NOMO-1 (cell line): ENCODE results near the gene ECHDC1.
"Not testable (repeated sequence)": the region's sequence is repeated elsewhere in the genome, so short reads cannot be mapped to it uniquely, and the experiment has no call there.

Source experiments
- DNase-seq, 2 experiments: peaks; one replicate each; lab custom pipeline; 2025; ENCODE audit not compliant: unreplicated experiment in 2 of 2; lab: John Stamatoyannopoulos, UW

Gene ECHDC1, protein sequence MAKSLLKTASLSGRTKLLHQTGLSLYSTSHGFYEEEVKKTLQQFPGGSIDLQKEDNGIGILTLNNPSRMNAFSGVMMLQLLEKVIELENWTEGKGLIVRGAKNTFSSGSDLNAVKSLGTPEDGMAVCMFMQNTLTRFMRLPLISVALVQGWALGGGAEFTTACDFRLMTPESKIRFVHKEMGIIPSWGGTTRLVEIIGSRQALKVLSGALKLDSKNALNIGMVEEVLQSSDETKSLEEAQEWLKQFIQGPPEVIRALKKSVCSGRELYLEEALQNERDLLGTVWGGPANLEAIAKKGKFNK

DNA sequence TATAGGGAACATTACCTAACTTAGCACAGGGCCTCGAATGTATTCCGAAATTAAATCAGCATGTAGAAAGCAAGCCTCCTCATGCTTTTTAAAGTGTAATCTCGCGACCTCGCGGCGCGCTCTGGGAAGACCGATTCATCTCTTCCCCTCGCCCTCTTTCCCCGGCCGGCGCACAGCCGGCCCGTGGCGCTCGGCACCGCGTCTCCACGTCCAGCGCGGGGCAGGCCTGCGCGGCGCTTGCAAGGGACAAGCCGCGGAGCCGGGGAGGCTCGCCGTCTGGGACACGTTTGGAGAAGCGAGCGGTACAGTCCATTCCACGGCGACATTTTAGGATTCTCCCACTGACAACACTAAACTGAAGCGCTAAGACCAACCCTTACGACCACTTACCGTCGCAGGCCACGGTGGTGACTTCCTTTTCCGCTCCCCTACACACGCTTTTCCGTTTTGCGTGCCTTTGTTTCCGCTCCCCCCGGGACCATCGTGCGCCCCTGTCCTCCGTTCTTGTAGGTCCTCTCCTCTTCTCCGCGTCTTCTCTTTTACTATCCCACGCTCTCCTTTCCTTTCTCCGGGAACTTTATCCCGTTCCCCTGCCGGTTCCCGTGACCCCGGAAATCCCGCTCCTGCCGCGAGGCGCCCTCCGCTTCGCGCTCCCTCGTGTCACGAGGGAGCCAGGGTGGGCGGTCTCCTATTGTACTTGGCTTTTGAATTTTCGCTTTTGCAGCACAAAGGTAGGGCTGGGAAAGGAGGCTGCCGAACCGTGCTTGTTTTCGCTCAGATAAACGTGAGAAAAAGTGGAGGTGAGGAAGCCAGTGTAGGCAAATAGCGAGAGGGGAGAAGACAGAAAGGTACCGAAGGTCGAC is at the start of gene ECHDC1:
Gene ECHDC1, minus strand, starts transcription at position 664 of the 863 bp plus-strand sequence. CDS start 12,581 bp downstream, outside the sequence.
- DNase-seq, result peak; percentile 74 to 78

DNA sequence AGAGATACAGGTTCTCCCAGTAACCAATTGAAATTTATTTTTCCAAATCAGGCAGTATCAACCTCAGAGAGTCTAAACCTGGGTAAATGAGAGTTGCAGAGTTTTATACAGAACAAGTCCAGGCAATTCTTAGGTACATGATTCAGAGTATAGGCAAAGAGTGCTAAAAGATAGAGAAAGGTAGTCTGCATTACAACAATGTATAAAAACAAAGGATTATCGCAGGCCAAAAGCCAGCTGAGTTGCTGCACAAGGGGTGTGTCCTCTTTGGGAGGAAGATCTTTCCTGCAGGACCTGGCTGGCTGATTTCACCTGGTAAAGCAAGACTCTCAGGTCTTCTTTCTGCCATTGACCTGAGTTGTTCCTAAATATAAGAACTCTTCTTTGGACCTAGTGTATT is 48.9 kb upstream of the ECHDC1 start:
- no peak for DNase-seq

DNA sequence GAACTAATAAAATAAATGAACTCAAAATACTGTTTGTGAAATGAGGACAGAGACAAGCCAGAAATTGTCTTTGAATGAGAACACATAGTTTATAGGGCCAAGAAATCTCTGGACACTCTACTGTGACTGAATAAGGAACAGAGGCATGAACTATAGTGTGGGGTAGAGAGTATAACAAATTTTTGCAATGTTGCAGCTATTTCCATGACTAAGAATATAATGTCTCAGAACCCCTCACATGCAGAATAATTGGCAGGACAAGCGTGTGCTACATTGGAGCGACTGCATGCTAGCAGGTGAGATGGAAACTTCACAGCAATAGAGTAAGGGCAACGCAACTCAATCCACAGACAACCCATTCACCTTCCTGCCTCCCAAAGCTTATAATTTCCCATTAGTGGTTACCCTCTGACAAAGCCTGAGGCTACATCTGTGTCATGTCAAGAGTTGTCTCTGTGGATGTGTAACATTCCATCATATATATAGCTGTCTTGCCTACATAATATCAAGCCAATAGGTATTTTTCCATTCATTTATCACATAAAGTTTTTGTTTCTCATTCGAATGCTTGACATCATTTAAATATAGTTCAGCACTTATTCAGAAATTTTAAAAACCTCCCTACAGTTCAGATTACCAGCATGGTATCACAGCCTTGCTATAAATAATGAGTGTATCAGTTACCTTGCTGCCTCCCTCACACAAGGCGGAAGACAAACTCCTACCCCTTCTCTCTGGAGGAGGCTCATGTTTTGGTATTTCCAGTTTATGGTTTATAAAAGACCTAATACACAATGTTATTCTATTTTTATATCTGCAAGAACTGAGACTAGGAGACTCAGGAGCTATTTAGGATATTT is 47.9 kb upstream of the ECHDC1 start:
- DNase-seq, result no peak

DNA sequence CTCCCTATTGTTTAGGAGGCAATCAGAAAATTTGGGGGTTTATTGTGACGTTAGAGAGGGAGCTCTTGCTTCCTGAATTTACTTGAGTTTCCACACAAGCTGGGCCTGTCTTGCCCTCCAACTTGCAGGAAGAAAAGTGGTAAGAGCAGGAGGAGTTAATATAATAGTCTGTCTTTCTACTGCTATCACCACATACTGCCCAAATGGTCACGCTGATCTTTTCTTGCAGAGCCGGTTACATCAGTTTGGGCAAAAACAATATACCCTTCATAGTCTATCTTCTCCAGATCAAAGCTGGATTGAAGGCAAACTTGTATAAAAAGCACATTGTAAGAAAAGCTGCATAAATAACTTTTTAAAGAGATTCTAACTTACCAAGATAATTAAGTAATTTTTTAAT is 46.3 kb upstream of the ECHDC1 start:
- no peak for DNase-seq

DNA sequence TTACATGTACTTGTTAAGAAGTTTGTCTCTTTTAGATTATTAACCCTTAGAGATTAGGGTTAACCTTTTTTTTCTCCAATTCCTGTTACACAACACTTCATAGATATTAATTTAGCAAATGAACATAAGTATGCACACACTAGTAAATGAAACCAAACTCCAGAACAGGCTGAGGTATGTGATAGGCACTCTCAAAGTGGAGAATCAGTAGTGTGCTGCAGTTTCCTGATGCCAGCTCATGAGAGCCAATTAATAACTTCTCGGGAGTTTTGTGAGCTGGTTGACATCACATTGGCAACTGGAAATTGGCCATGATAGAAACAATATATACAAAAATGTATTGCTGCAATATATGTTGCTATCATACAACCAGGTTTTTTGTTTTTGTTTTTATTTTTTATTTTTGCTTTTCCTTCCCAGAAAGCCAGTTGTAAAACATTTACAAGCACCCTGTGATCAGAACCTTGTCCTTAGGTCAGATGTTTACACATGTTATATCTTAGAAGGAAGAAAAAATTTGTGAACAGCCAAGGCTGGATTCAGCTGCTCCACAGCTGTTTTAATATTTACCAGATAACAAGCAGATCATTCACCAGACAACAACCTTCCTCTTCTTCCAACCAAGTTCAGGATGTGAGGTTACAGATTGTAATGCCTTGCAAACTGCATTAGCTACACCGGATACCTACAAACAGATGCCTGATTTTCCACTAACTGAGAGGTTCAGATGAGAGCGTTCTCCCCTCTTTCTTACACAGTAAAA is 42.4 kb upstream of the ECHDC1 start:
- no peak for DNase-seq

DNA sequence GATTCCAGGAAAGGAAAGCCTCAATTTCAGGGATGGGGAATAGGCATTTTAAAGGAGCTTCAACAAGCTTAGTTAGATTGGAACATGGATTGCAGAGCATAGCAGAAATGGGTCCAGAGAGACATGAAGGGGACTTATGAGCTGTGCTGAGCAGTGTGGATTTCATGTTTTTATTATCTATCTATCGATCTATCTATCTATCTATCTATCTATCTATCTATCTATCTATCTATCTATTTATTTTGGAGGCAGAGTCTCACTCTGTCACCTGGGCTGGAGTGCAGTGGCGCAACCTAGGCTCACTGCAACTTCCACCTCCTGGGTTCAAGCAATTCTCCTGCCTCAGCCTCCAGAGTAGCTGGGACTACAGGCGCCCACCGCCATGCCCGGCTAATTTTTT is 41.4 kb upstream of the ECHDC1 start:
- not testable (repeated sequence) for DNase-seq

DNA sequence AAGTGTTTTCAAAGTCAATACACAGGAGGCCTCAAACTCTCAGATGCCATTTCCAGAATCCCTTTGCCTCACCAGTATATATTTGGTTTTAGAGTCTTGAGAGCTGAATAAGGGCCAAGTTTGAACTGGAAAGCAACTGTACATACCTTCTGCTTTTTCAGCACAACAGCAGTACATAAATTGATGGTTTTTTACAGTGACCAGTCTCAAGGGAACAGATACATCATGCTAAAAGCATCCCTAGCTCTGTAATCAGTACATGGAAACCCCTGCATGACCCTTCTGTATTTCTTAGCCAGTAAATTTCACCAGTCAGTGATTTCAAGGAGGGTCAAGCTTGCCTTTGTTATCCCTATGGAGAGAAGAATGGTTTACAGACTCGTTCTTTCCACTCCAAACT is 40.6 kb upstream of the ECHDC1 start:
- DNase-seq, result no peak

DNA sequence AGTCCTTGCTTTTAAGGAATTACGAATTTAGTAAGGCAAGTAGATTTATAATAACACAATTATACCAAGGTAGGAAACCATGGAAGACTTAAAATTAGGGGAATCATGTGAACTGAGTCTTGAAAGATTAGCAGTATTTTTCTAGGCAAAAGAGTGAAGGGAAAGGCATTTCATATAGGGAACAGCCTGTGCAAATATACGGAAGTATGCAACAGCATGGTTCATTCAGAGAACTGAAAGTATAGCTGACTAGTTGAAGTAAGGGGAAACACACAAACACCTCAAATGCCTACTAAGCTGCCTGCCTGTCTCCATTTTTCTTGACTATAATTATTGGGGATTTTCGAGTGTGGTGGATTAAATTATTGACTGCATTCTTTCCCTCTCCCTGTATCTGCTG is 39.0 kb upstream of the ECHDC1 start:
- no peak for DNase-seq

DNA sequence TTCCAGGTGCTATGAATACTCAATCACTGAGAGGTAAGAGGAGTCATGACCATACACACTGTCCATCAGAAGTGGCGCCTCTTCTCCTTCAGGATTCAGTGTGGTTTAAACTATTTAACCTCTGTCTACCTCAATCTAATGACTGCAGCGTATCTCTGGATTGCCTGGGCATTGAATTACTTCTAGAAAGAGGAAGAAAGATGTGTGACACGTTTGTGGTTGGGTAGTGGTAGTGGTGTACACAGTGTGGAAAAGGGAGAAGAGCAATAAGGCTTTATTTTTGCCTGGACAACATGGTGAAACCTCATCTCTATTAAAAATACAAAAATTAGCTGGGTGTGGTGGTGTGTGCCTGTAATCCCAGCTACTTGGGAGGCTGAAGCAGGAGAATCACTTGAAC is 38.0 kb upstream of the ECHDC1 start:
- DNase-seq, result peak; percentile 33 to 56

DNA sequence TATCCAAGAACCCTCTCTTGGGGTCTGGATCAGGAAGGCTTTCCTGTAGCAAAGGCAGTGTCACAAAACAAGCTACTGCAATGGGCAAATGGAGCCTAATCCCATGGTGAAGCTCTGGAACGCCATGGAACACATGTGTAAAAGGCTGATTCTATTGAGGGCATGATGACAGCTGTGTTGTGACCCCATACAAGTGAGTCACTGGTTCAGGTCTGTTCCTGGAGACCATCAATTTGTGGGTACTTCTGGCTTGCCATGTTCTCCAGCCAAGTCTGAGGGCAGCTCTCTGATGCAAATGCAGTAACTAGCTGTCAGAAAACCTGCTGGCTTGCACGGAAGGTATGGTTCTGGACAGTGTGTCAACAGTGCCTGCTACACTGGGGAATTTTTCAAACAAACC is 33.3 kb upstream of the ECHDC1 start:
- no peak for DNase-seq

DNA sequence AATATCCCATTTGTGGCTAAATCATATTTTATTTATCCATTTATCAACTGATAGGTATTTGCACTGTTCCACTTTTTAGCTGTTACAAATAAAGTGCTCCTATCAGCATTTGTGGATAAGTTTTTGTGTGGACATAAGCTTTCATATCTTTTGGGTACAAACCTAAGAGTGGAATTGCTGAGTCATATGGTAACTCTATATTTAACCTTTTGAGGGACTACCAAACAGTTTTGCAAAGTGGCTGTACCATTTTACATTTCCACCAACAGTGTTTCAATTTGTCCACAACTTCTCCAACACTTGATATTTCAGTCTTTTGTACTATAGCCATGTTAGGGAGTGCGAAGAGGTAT is 23.6 kb upstream of the ECHDC1 start:
- no peak for DNase-seq

DNA sequence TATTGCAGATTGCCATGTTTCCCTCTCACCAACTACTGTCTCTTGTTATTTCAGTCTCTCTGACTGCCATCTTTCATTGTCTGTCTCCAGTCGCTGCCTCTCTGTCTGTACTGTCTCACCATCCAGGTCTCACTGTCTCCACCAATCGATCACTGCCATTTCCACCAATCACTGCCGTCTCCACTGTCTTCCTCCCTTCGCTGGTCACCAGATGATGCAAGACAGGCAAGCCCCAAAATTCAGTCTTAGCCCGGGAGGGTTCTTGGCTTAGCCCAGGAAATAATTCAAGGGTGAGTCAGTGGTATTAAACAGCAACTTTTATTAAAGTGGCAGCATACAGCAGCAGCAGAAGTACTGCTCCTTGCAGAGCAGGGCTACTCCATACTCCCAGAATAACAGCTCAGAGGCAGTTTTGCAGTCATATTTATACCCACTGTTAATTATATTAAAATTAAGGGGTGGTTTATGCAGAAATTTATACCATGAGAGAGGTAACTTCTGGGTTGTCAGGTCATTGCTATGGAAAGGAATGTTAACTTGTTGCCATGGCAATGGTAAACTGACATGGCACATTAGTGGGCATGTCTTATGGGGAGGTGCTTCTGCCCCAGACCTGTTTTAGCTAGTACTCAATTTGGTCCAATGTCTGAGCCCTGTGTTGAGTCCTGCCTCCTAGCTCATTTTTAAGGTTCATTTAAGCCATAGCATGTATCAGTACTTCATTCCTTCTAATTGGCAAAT is 23.0 kb upstream of the ECHDC1 start:
- DNase-seq, result peak in 1 of 2 experiments; percentile 17

DNA sequence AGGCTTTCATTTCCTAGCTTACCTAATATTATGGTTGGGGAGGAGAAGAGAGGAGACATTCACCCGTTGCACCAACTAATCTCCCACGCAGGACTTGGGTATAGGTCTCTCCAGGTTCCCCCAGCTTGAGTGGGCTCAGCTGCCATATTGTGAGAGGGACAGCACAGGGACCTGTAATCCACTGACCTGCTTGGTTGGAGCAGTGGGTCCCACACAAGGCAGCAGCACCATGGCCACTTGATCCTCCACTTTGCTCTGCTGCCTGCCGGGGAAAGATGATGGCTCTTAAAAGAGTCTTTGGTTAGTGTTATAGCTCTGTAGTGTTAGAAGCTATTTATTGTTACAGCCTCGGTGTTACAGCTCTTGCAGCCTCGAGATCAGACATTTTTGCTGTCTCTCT is 22.5 kb upstream of the ECHDC1 start:
- DNase-seq, result no peak

DNA sequence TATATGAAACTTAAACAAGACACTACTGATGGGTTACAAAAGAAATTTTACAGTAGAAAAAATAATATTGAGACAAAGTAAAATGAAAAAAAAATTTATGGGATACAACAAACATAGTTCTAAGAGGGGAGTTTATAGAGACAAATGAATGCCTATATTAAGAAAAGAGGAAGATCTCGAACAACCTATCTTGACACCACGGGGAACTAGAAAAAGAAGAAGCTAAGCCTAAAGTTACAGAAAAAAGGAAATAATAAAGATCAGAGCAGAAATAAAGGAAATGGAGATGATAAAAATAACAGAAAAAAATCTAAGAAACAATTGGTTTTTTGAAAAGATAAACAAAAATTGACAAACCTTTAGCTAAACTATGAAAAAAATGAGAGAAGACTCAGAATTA is 9.1 kb upstream of the ECHDC1 start:
- DNase-seq, result peak; percentile 46 to 90

DNA sequence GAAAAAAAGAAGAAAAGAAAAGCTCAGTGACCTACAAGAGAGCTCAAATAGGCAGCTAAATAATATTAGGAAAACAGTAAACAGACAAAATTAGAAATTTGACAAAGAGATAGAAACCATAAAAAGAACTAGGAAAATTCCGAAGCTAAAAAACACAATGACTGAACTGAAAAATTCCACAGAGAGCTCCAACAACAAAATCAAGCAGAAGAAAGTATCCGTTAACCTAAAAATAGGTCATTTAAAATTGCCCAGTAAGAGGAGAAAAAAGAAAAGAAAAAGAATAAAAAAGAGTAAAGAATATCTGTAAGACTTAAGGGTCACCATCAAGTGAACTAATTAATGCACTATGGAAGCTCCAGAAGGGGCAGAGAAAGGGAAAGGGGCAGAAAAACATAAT is 6.6 kb upstream of the ECHDC1 start:
- no peak for DNase-seq

DNA sequence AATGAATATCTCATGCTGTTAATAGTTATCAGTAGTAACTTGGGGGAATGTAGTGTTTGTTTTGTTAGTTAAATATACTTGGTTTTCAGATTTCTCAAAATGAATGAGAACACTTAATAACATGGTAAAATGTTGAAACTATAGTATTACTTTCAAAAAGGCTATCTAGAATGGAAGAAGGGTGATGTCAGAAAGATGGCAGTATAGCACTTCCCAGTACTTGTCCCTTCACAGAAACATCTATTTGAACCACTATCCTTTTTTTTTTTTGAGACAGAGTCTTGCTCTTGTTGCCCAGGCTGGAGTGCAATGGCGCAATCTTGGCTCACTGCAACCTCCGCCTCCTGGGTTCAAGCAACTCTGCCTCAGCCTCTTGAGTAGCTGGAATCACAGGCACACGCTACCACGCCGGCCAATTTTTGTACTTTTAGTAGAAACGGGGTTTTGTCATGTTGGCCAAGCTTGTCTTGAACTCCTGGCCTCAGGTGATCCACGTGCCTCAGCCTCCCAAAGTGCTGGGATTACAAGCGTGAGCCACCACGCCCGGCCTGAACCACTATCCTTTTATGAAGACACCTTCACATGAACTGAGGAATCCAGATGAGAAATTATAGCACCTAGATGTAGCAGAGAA is 4.7 kb upstream of the ECHDC1 start:
- DNase-seq, result no peak

DNA sequence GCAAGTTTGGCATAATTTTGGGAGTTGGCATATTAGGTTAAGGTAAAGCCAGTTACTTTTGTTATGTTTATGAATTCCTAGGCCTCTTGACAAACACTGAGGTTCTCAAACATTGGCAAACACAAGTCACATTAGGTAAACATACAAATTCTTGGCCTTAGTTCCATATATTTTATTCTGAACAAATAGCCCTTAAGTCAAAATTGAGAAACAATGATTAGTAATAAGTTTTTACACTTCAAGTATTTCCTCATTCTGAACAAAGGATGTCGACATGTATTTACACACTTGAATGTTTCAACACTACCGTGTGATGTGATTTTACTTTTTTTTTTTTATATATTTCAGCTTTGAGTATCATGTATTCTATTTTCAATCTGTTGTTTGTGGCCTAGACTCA is 3.8 kb upstream of the ECHDC1 start:
- peak in 1 of 2 experiments; percentile 69 for DNase-seq

DNA sequence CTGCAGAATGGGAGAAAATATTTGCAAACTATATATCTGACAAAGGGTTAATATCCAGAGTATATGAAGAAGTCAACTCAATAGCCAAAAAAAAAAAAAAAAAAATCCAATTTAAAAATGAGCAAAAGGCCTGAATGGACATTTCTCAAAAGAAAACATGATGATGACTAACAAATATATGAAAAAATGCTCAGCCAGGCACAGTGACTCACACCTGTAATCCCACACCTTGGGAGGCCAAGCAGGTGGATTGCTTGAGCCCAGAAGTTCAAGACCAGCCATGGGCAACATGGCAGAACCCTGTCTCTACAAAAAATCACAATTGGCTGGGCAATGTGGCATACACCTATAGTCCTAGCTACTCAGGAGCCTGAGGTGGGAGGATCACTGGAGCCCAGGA is 2.1 kb upstream of the ECHDC1 start:
- DNase-seq, result no peak
